NCI-H2196 (cell line): ENCODE results near the gene SKAP1.
"Not testable (repeated sequence)": the region's sequence is repeated elsewhere in the genome, so short reads cannot be mapped to it uniquely, and the experiment has no call there.

Source experiments
- DNase-seq: peaks from one replicate; lab custom pipeline; 2025; ENCODE audit not compliant: unreplicated experiment; lab: John Stamatoyannopoulos, UW

Gene SKAP1

GRCh38 chr17:48373130-48373830 is 56.7 kb downstream of the SKAP1 start:
- DNase-seq: no peak

- not testable (repeated sequence) for DNase-seq
Observed at GRCh38 chr17:48368967-48369366, 61.0 kb downstream of the SKAP1 start.

- DNase-seq: no peak
Observed at GRCh38 chr17:48368352-48368908, 61.6 kb downstream of the SKAP1 start.

- DNase-seq: no peak
Observed at GRCh38 chr17:48363161-48363560, 66.9 kb downstream of the SKAP1 start.

- not testable (repeated sequence) for DNase-seq
Observed at GRCh38 chr17:48360861-48361633, 69.0 kb downstream of the SKAP1 start.

- DNase-seq: no peak
Observed at GRCh38 chr17:48357779-48358602, 72.0 kb downstream of the SKAP1 start.

- DNase-seq: no peak
Observed at GRCh38 chr17:48356866-48357265, 73.1 kb downstream of the SKAP1 start.

GRCh38 chr17:48352630-48353029 is 77.4 kb downstream of the SKAP1 start:
- DNase-seq: no peak

- peak; percentile 20 for DNase-seq
Observed at GRCh38 chr17:48351911-48352332, 78.1 kb downstream of the SKAP1 start.

- no peak for DNase-seq
Observed at GRCh38 chr17:48348352-48348751, 81.7 kb downstream of the SKAP1 start.

GRCh38 chr17:48347177-48347576 is 82.8 kb downstream of the SKAP1 start:
- DNase-seq: no peak

- no peak for DNase-seq
Observed at GRCh38 chr17:48344251-48344650, 85.8 kb downstream of the SKAP1 start.

GRCh38 chr17:48340916-48341315 is 89.1 kb downstream of the SKAP1 start:
- DNase-seq: no peak

- no peak for DNase-seq
Observed at GRCh38 chr17:48338720-48339119, 91.3 kb downstream of the SKAP1 start.

GRCh38 chr17:48337903-48338302 is 92.1 kb downstream of the SKAP1 start:
- DNase-seq: not testable (repeated sequence)

GRCh38 chr17:48336986-48337385 is 93.0 kb downstream of the SKAP1 start:
- no peak for DNase-seq

GRCh38 chr17:48335858-48336500 is 94.0 kb downstream of the SKAP1 start:
- DNase-seq: peak; percentile 72

GRCh38 chr17:48335146-48335784 is 94.7 kb downstream of the SKAP1 start:
- no peak for DNase-seq

- no peak for DNase-seq
Observed at GRCh38 chr17:48333034-48333530, 96.9 kb downstream of the SKAP1 start.

- no peak for DNase-seq
Observed at GRCh38 chr17:48330887-48331286, 99.1 kb downstream of the SKAP1 start.
